ENCODE data around the gene NPRL2.

Gene NPRL2

DNA sequence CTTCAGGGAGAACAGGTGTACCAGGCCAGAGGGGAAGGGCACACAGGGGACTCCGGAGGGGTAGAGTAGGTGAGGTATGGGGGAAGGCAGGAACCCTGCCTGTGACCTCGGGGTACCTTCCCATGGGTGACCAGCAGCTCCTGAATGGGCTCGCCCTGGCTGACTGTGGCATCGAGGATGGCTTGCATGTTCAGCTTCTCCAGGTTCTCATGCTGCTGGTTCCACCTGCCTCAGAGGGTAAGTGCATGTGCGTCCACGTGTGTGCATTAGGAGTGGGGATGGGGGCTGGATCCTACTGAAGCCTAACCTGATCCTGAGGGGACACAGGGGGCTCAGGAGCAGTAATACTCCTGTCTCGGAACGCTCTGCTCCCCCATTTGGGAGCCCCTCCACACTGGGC lies 5.6 kb downstream of the NPRL2 start:
- no peaks in the 10 kb centered on the region for H3K27me3 ChIP-seq (ENCODE audit: insufficient read depth, low read length)
- no peak for TF ChIP-seq EZH2 (IDR thresholded peaks at IDR 0.05; ENCODE audit: borderline replicate concordance, low read length)
- TF ChIP-seq, protein P1, sequence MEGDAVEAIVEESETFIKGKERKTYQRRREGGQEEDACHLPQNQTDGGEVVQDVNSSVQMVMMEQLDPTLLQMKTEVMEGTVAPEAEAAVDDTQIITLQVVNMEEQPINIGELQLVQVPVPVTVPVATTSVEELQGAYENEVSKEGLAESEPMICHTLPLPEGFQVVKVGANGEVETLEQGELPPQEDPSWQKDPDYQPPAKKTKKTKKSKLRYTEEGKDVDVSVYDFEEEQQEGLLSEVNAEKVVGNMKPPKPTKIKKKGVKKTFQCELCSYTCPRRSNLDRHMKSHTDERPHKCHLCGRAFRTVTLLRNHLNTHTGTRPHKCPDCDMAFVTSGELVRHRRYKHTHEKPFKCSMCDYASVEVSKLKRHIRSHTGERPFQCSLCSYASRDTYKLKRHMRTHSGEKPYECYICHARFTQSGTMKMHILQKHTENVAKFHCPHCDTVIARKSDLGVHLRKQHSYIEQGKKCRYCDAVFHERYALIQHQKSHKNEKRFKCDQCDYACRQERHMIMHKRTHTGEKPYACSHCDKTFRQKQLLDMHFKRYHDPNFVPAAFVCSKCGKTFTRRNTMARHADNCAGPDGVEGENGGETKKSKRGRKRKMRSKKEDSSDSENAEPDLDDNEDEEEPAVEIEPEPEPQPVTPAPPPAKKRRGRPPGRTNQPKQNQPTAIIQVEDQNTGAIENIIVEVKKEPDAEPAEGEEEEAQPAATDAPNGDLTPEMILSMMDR (IDR thresholded peaks at IDR 0.05; ENCODE audit: low read length) = no peak
- H3K4me2 ChIP-seq (ENCODE audit: low read length) = peak overlapping the region; percentile 65; the same call in 1 of the 2 replicates
- H3F3A ChIP-seq (ENCODE audit: insufficient read depth, low read length) = no peaks in the 10 kb centered on the region
- H3K36me3 ChIP-seq (ENCODE audit: insufficient read depth, low read length) = peaks cover 18% of the 10 kb centered on the region; the same call in 1 of the 2 replicates
- no peaks in the 10 kb centered on the region for H4K20me1 ChIP-seq (ENCODE audit: insufficient read depth, low read length)
- peak overlapping the region; percentile 46 for H3K4me3 ChIP-seq (ENCODE audit: low read depth, low read length, poor library complexity, severe bottlenecking)
- no peak overlapping the region for H2AFZ ChIP-seq (ENCODE audit: low read length)
- H3K4me1 ChIP-seq (ENCODE audit: insufficient read depth, low read length, severe bottlenecking) = peaks cover 35% of the 10 kb centered on the region
- no peaks in the 10 kb centered on the region for H3K9me3 ChIP-seq (ENCODE audit: low read length)
- no peak overlapping the region for H3K9ac ChIP-seq (ENCODE audit: low read length)
- no peak overlapping the region for H3K27ac ChIP-seq (ENCODE audit: low read depth, low read length, poor library complexity, severe bottlenecking)
- no peaks in the 10 kb centered on the region for H3K79me2 ChIP-seq (ENCODE audit: insufficient read depth, low read length)
- H3K9me2 ChIP-seq (ENCODE audit: low read depth, low read length) = no peaks in the 10 kb centered on the region

DNA sequence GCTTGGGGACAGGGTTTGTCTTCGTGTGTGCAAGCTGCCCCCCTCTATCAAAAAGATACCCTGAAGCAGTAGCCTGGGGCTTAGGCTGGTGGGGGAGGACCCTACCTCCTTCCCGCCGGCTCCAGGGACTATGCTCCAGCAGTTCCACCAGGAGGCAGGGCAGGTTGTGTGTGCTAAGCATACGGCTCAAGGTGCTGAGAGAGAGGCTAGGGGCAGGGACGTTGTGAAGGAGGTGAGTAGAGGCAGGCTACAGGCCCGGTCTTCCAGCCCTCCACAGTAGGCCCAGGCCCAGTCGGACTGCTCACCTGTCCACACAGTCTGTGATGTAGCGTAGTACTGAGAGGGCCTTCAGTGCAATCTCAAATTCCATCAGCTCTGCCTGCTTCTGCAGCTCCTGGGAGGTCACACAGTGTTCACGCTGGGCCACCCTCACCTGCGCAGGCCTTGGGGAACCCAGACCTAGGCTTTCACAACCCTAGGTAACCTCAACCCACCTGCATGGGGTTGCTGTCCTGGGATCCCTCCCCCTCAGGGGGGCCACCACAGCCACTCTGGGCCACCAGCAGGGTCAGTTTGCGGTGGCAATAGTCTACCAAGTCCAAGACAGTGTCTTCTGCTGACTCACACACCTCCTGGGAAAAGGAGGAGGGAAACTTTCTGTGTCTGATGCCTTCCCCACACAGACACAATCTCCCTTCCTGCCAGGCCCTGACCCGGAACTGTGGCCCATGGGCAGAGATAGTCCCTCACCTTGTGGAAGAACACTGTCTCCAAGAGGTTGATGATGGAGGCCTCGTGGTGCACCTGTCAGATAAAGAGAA lies 7.6 kb downstream of the NPRL2 start:
- Histone ChIP-seq H3K36me3 (ENCODE audit: insufficient read depth, low read length) (peaks cover 8% of the 10 kb centered on the region; the same call in 1 of the 2 replicates), H3K27me3 (ENCODE audit: insufficient read depth, low read length) (no peaks in the 10 kb centered on the region), H3K27ac (ENCODE audit: low read depth, low read length, poor library complexity, severe bottlenecking) (no peak overlapping the region), H3K9me3 (ENCODE audit: low read length) (no peaks in the 10 kb centered on the region), H3F3A (ENCODE audit: insufficient read depth, low read length) (0 out of 2 replicates have a peak, but pooled peaks cover 5% of the 10 kb centered on the region), H3K4me1 (ENCODE audit: insufficient read depth, low read length, severe bottlenecking) (peaks cover 43% of the 10 kb centered on the region), H3K79me2 (ENCODE audit: insufficient read depth, low read length) (no peaks in the 10 kb centered on the region), H4K20me1 (ENCODE audit: insufficient read depth, low read length) (no peaks in the 10 kb centered on the region), H3K9ac (ENCODE audit: low read length) (no peak overlapping the region), H3K4me2 (ENCODE audit: low read length) (no peak overlapping the region), H3K9me2 (ENCODE audit: low read depth, low read length) (no peaks in the 10 kb centered on the region), H3K4me3 (ENCODE audit: low read depth, low read length, poor library complexity, severe bottlenecking) (no peak overlapping the region), H2AFZ (ENCODE audit: low read length) (no peak overlapping the region)
- TF ChIP-seq EZH2 (IDR thresholded peaks at IDR 0.05; ENCODE audit: borderline replicate concordance, low read length) = no peak
- TF ChIP-seq, protein P1 (IDR thresholded peaks at IDR 0.05; ENCODE audit: low read length) = no peak

DNA sequence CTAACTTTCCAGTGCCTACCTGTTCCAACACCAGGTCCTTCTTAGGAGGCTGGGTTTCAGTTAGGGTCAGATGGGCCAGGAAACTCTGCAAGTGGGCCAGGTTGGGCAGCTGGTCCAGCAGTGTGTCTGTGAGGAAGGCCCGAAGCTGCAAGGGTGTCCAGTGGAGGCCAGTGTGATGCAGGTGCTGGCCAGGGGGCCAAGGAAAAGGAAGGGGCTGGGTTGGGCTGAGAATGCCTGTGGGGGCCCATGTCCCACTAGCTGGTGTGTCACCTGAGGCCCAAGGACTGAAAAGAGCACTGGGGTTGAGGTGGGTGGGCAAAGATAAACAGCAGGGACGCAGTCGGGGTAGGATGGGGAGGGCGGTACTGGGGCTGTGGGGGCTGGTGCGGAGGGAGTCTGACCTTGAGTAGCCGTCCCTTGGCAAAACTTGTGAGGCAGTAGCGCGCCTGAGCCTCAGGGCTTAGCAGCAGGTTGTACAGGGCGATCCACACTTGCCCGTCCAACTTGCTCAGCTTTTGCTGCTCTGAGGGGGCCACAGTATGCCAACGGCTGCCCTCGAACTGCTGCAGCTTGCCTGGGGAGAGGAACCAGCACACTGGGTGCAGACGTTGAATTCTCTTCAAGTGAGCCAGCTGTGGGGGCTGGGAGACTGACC lies 8.5 kb downstream of the NPRL2 start:
- Histone ChIP-seq H3K4me1 (ENCODE audit: insufficient read depth, low read length, severe bottlenecking) (peaks cover 48% of the 10 kb centered on the region), H3K27me3 (ENCODE audit: insufficient read depth, low read length) (no peaks in the 10 kb centered on the region), H3K4me3 (ENCODE audit: low read depth, low read length, poor library complexity, severe bottlenecking) (no peak overlapping the region), H3K9me3 (ENCODE audit: low read length) (no peaks in the 10 kb centered on the region), H2AFZ (ENCODE audit: low read length) (no peak overlapping the region), H3K36me3 (ENCODE audit: insufficient read depth, low read length) (no peaks in the 10 kb centered on the region), H4K20me1 (ENCODE audit: insufficient read depth, low read length) (no peaks in the 10 kb centered on the region), H3K4me2 (ENCODE audit: low read length) (no peak overlapping the region), H3K27ac (ENCODE audit: low read depth, low read length, poor library complexity, severe bottlenecking) (no peak overlapping the region), H3K9ac (ENCODE audit: low read length) (no peak overlapping the region), H3K79me2 (ENCODE audit: insufficient read depth, low read length) (no peaks in the 10 kb centered on the region), H3F3A (ENCODE audit: insufficient read depth, low read length) (0 out of 2 replicates have a peak, but pooled peaks cover 5% of the 10 kb centered on the region), H3K9me2 (ENCODE audit: low read depth, low read length) (no peaks in the 10 kb centered on the region)
- no peak for TF ChIP-seq EZH2 (IDR thresholded peaks at IDR 0.05; ENCODE audit: borderline replicate concordance, low read length)
- TF ChIP-seq, protein P1 (IDR thresholded peaks at IDR 0.05; ENCODE audit: low read length) = no peak

All from OCI-LY1 (cell line).